Activated CD4-positive, alpha-beta T cell treated with anti-CD3 and anti-CD28 coated beads, Interleukin-2, amount 50 U/mL, for 1 hour (primary cell): ENCODE data around the gene ST6GALNAC2.
"Not testable (repeated sequence)": the region's sequence is repeated elsewhere in the genome, so short reads cannot be mapped to it uniquely, and the experiment has no call there.

Source experiments
- DNase-seq: peaks from one replicate; pipeline ENCODE4 v3.0.0-alpha.2; 2020

The ST6GALNAC2 gene

DNA sequence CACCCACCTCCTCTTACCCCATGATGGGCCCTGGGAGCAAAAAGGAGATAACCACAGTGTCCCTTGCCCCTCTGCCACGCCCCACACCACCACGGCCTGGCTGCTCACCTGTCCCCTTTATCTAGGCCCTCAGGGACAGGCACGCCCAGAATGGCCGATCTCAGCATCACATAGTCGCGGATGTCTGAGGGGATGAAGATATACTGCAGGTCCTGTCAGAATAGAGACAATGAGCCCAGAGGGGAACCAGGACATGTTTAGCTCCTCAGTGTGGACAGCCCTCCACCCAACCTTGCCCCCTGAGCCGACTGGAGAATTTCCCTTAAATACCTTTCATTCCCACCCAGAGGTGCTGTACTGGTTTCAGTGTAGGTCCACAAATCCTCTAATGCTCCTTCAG is 15.2 kb downstream of the ST6GALNAC2 start:
- DNase-seq = no peak

- DNase-seq = no peak
Measured at GRCh38 chr17:76569607-76570279, 15.9 kb downstream of the ST6GALNAC2 start.

- DNase-seq = no peak
Measured at GRCh38 chr17:76568811-76569221, 16.8 kb downstream of the ST6GALNAC2 start.

DNA sequence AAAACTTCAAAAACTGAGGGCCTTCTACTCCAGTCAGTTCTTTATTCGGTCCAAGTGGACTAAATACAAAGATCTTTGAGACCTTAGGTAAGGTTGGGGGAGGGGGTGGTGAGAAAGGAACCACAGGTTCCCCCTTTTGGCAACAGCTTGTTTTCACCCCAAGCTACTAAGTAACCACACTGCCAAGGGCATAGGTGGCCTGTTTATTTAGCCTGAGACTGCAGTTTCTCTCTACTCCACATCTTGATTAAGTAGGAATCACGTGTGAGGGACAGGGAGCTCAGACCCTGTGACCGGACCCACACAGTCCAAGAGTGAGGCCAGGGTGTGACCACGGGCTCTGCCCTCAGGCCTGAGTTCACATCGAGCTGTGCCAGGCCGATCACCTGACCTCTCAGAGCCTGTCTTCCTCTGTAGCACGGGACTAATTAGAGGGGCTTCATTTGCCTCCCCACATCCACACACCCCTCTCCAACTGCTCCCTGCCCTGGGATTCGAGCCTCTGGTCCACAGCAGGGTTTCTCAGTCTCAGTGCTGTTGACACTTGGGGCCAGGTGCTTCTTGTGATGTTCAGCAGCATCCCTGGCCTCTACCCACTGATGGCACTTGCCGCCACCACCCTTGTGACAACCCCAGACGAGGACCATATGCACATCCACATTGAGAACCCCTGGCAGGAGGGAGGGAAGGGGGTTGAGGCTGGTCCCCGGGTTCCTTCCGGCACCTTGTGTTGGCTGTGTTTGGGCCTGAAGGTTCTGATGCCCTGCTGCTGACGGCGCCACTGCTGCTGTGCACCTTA is 17.8 kb downstream of the ST6GALNAC2 start:
- no peak for DNase-seq

- no peak for DNase-seq
Measured at GRCh38 chr17:76566988-76567431, 18.6 kb downstream of the ST6GALNAC2 start.

- DNase-seq = no peak
Measured at GRCh38 chr17:76566613-76566943, 19.1 kb downstream of the ST6GALNAC2 start.

DNA sequence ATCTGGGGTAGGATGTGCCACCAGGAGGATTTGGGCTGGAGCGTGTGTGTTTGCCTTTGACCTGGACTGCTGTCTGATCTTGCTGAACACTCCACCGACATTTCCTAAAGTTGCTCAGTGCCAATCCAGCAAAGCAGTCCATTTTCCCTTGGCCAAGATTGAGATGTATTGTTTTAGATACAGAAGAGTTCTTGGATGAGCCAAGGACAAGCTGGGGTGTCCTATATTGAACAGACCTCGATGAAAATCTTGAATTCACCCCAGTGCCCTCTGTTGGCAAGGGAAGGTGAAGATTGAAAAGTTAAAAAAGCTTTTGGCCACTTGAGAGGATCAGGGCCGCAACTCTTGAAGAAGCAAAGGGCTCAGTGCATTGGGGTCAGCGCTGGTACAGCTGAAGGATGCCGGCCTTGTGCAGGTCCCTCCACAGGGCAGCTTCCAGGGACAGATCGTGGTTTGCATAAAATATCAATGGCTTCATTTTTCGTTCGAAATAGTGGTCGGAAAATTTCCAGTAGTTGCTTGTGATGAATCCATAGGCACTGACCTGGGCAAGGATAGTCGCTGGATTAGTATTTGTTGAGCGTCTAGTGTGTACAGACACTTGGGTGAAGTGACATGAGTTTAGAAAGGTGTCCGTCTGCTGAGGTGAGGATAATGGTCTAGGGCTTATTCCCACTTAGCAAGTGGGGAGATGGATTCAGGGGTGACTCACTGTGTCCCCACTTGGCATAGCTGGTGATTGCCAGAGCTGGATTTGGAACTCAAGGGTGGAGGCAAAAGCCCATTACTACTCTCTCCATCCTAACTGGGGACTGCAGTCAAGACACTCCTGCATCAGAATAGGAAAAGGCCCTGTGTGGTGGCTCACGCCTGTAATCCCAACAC is 19.7 kb downstream of the ST6GALNAC2 start:
- no peak for DNase-seq

GRCh38 chr17:76564991-76565727 is 20.5 kb downstream of the ST6GALNAC2 start:
- DNase-seq = not testable (repeated sequence)

DNA sequence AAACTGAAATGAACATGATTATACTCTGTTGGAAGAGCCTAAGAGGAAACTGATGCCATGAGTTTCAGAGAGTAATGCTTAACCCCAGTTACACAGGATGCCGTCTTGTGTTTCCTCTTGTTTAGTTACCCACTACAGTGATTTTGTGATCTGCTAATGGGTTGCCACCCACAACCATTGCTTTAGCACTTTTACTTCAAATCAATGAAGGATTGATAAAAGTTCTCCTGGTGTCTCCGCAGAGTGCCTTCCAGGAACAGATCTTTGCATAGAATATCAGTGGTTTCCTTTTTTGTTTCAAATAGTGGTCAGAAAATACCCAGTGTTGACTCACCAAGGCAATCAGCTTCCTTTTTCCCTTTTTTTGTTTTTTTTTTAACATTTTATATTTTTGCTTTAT is 22.3 kb downstream of the ST6GALNAC2 start:
- not testable (repeated sequence) for DNase-seq

DNA sequence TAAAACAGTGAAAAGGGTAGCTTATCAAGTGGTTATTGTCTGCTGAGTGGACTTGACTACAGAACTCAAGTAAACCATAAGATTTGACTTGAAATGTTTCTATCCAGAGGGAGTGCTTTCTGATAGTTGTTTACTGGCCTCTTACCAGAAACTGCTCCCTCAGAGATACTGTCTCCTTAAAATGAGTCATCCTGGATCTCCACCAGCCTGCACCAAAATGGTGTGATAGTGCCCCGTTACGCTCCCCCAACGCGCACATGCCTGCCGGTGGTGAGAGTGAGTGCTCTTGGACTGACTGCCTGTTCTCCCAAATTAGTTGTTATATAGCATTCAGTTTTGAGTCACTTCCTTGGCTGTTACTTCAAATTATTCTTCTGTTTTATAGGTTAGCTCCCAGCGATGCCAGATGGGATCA is 22.9 kb downstream of the ST6GALNAC2 start:
- no peak for DNase-seq

- no peak for DNase-seq
Measured at GRCh38 chr17:76561799-76562268, 23.8 kb downstream of the ST6GALNAC2 start.

- DNase-seq = no peak
Measured at GRCh38 chr17:76561332-76561731, 24.3 kb downstream of the ST6GALNAC2 start.

- no peak for DNase-seq
Measured at GRCh38 chr17:76560877-76561221, 24.8 kb downstream of the ST6GALNAC2 start.

GRCh38 chr17:76560036-76560876 is 25.4 kb downstream of the ST6GALNAC2 start:
- DNase-seq = no peak

DNA sequence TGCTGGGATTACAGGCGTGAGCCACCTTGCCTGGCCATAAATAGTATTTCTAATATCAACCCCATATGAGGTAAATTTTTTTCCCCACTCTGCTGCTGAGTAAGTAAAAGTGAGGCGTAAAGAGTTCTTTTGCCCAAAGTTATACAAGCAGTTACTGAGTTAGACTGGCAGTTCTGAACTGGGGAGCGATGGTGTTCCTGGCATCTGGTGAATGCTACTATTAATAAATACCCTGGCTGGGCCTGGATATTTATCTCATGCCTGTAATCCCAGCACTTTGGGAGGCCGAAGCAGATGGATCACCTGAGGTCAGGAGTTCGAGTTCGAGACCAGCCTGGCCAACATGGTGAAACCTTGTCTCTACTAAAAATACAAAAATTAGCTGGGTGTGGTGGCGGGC is 26.2 kb downstream of the ST6GALNAC2 start:
- DNase-seq = not testable (repeated sequence)

DNA sequence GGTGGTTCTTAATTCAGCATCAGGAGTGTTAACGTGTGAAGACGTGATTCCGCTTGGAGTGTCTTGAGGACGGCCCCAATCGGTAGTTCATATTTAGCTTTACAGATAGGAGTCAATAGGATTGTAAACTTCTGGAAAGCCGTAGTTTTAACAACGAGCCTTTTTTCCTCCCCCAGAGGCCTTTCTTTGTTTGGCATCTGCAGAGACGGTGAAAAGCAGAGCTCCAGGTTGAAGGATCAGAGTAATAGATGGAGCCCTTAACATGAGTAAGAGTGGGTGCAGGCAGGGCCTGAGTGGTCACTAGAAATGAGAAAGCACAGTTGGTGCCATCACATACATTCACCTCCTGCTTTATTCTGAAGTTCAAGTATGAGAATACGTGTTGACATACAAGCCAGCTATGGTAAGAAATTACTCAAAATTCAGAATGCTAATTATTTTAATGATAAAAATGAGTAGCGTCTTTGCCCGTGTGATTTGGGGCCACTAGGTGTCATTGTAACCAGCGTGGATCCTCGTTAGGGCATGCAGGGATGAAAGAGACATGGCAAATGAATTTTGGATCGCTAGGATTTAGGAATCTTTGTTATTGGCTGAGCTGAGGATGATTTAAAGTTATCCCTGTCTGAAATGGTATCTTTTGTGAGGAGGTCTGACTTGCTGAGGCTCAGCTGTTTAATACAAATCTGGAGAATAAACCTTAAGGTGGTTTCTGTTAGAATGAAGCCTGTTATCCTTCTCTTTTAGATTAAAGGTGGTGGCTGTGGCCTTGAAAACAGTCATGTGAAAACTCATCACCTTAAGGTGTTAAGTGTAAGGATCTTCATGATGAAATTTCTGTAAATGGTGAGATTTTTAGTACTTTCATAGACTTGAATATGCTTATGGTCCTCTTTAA is 27.2 kb downstream of the ST6GALNAC2 start:
- DNase-seq = no peak

DNA sequence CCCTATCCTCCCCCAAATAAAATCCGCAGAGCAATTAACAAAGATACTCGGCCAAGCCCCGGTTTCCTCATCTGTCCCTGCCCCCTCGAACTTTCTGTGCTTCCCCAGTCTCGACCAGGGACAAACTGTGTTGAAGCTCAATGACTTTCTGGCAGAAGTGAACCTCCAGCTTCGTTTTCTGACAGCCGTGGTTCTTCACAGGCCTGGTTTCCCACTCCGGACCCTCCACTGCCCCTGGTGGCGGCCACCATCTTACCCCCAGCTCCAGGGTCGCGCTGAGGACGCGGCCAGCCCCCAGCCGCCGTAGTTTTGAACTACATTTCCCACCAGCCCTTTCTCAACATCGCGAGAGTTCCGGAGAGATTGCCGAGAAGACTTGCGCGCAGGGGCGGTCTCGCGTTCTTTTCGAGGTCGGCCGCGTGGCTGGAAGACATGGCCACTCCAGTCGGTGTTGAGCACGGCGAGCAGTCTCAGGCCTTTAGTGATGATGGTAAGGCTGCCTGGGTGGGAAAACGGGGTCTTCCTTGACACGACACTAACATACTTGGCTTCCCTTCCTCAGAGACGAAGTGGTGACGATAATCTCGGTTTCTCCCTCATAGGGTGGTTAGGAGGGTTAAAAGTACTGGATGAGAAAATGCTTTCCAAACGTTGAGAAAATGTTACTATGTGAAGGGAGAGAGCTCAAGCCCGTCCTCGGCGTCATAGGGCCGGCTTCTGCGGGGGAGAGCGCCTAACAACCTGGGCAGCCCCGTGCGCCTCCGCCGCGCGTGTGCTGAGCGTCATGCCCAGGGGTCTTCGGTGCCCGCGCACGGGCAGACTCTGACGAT is 28.1 kb downstream of the ST6GALNAC2 start:
- peak; percentile 90 for DNase-seq

DNA sequence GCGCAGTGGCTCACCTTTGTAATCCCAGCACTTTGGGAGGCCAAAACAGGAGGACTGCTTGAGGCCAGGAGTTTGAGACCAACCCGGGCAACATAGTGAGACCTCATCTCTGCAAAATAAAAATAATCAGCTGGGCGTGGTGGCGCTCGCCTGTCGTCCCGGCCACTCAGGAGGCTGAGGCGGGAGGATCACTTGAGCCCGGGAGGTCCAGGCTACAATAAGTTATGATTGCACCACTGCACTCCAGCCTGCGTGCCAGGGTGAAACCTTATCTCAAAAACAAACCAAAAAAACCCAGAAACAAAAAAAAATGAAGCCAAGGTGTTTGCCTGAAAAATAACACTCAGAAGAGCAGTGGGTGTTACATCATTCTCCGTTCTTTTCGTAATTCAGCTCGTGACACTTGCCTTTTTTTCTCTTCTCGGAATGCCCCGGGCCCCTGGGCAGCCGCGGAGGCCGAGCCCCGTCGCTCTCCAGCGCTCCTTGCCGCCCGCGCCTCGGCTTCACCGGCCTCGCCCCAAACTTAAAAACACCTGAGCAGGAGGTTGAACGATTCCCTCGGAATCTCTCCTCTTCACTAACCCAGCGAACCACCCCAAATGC is 28.8 kb downstream of the ST6GALNAC2 start:
- DNase-seq = peak; percentile 34

GRCh38 chr17:76554131-76554530 is 31.5 kb downstream of the ST6GALNAC2 start:
- no peak for DNase-seq
